ENCODE measurements around the gene RNF123.

The RNF123 gene

GRCh38 chr3:49756036-49756435, 66.7 kb downstream of the RNF123 start:
- DNase-seq, result no peak

GRCh38 chr3:49757197-49757596, 67.8 kb downstream of the RNF123 start:
- DNase-seq, result no peak

- no peak for DNase-seq
Measured at GRCh38 chr3:49759226-49759625, 69.9 kb downstream of the RNF123 start.

GRCh38 chr3:49761661-49762060, 72.3 kb downstream of the RNF123 start:
- DNase-seq, result no peak

- DNase-seq, result no peak
Measured at GRCh38 chr3:49763981-49764380, 74.6 kb downstream of the RNF123 start.

GRCh38 chr3:49769286-49769915, 80.0 kb downstream of the RNF123 start:
- no peak for DNase-seq

- no peak for DNase-seq
Measured at GRCh38 chr3:49769926-49770325, 80.6 kb downstream of the RNF123 start.

Measured in NCI-H2081 treated with DMSO at 0.1 percent for 48 hours (cell line).